Activated CD8-positive, alpha-beta memory T cell treated with anti-CD3 and anti-CD28 coated beads, Interleukin-2, amount 50 U/mL, for 1 hour (primary cell): ENCODE data around the gene CTNND2.

ENCODE experiments used
- DNase-seq: peaks from one replicate; pipeline ENCODE4 v3.0.0-alpha.2; 2020; ENCODE audit errors: extremely low read depth

The CTNND2 gene

GRCh38 chr5:11520241-11520930, 383.9 kb downstream of the CTNND2 start:
- no peak for DNase-seq

GRCh38 chr5:11519236-11519635, 385.0 kb downstream of the CTNND2 start:
- DNase-seq: no peak

GRCh38 chr5:11518676-11519075, 385.6 kb downstream of the CTNND2 start:
- no peak for DNase-seq

- no peak for DNase-seq
Observed at GRCh38 chr5:11514705-11515432, 389.4 kb downstream of the CTNND2 start.

- no peak for DNase-seq
Observed at GRCh38 chr5:11511878-11512277, 392.4 kb downstream of the CTNND2 start.

- DNase-seq: no peak
Observed at GRCh38 chr5:11510889-11511288, 393.4 kb downstream of the CTNND2 start.

- DNase-seq: no peak
Observed at GRCh38 chr5:11509793-11510192, 394.5 kb downstream of the CTNND2 start.

GRCh38 chr5:11507156-11507910, 396.9 kb downstream of the CTNND2 start:
- no peak for DNase-seq

GRCh38 chr5:11504886-11505193, 399.4 kb downstream of the CTNND2 start:
- DNase-seq: no peak

GRCh38 chr5:11504065-11504885, 400.0 kb downstream of the CTNND2 start:
- no peak for DNase-seq

- DNase-seq: no peak
Observed at GRCh38 chr5:11502783-11503182, 401.5 kb downstream of the CTNND2 start.

- no peak for DNase-seq
Observed at GRCh38 chr5:11497651-11498050, 406.6 kb downstream of the CTNND2 start.

- no peak for DNase-seq
Observed at GRCh38 chr5:11496137-11496719, 408.0 kb downstream of the CTNND2 start.

- no peak for DNase-seq
Observed at GRCh38 chr5:11494340-11494739, 409.9 kb downstream of the CTNND2 start.

- no peak for DNase-seq
Observed at GRCh38 chr5:11491404-11492075, 412.7 kb downstream of the CTNND2 start.

- no peak for DNase-seq
Observed at GRCh38 chr5:11483630-11484029, 420.6 kb downstream of the CTNND2 start.

- no peak for DNase-seq
Observed at GRCh38 chr5:11482011-11482410, 422.2 kb downstream of the CTNND2 start.

- DNase-seq: no peak
Observed at GRCh38 chr5:11477786-11478185, 426.5 kb downstream of the CTNND2 start.

- no peak for DNase-seq
Observed at GRCh38 chr5:11476866-11477265, 427.4 kb downstream of the CTNND2 start.

- DNase-seq: no peak
Observed at GRCh38 chr5:11468334-11469039, 435.8 kb downstream of the CTNND2 start.
